ENCODE results near the gene PTPN11.

The PTPN11 gene

DNA sequence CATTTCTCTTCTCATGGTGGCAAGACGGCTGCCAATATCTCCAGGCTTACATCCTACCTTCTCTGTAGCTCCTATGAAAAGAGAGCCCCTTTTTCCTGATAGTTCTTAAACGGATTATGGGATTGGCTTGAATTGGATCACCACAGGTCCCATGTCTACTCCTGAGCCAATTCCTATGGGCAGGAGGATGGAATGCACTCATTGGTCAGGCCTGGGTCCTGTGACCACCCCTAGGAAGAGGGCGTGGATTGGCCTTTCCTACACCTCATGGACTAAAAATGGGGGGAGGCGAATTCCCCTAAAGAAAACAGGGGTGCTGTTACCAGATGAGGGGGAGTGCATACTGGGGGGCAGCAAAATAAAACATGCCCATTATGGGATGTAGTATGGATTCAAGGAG is 108.8 kb downstream of the PTPN11 start:
- Histone ChIP-seq H3K4me3 (ENCODE audit: control insufficient read depth in 1 of 7, extremely low read depth in 1 of 7, insufficient read depth in 4 of 7, low read depth in 2 of 7, low read length in 6 of 7) (no peak overlapping the region), H3K27ac (ENCODE audit: insufficient read depth in 1 of 2, low read depth in 1 of 2, low read length in 2 of 2, poor library complexity in 1 of 2, severe bottlenecking in 2 of 2) (no peak overlapping the region), H3K36me3 (ENCODE audit: control insufficient read depth in 4 of 4, insufficient read depth in 4 of 4, low read length in 3 of 4) (no peaks in the 10 kb centered on the region), H3K27me3 (replicated peaks in 2 of 5; ENCODE audit: control insufficient read depth in 4 of 5, insufficient read depth in 5 of 5, low read length in 4 of 5) (no peaks in the 10 kb centered on the region), H3K9me3 (ENCODE audit: control extremely low read depth in 1 of 5, control insufficient read depth in 4 of 5, insufficient read depth in 2 of 5, low read depth in 1 of 5, low read length in 4 of 5) (no peaks in the 10 kb centered on the region), H3K4me1 (ENCODE audit: control extremely low read depth in 1 of 4, control insufficient read depth in 4 of 4, insufficient read depth in 4 of 4, low read length in 3 of 4) (no peaks in the 10 kb centered on the region)
- 100% methylated on average over 4 of the region's 4 CpGs for WGBS (ENCODE audit: insufficient coverage)
- ChIA-PET POLR2A (no interaction called here), CTCF (no interaction called here)
- no peak for DNase-seq

GRCh38 chr12:112528521-112528920 is 109.8 kb downstream of the PTPN11 start:
- no peak overlapping the region for H3K4me3 ChIP-seq (ENCODE audit: control insufficient read depth in 1 of 7, extremely low read depth in 1 of 7, insufficient read depth in 4 of 7, low read depth in 2 of 7, low read length in 6 of 7)
- no peaks in the 10 kb centered on the region for H3K9me3 ChIP-seq (ENCODE audit: control extremely low read depth in 1 of 5, control insufficient read depth in 4 of 5, insufficient read depth in 2 of 5, low read depth in 1 of 5, low read length in 4 of 5)
- no peak for DNase-seq
- ChIA-PET CTCF (no interaction called here), POLR2A (no interaction called here)
- no CpG with 5 or more reads among the region's 1 CpG for WGBS (ENCODE audit: insufficient coverage)
- H3K27ac ChIP-seq (ENCODE audit: insufficient read depth in 1 of 2, low read depth in 1 of 2, low read length in 2 of 2, poor library complexity in 1 of 2, severe bottlenecking in 2 of 2): no peak overlapping the region
- H3K4me1 ChIP-seq (ENCODE audit: control extremely low read depth in 1 of 4, control insufficient read depth in 4 of 4, insufficient read depth in 4 of 4, low read length in 3 of 4): no peaks in the 10 kb centered on the region
- no peaks in the 10 kb centered on the region for H3K27me3 ChIP-seq (replicated peaks in 2 of 5; ENCODE audit: control insufficient read depth in 4 of 5, insufficient read depth in 5 of 5, low read length in 4 of 5)
- H3K36me3 ChIP-seq (ENCODE audit: control insufficient read depth in 4 of 4, insufficient read depth in 4 of 4, low read length in 3 of 4): no peaks in the 10 kb centered on the region

DNA sequence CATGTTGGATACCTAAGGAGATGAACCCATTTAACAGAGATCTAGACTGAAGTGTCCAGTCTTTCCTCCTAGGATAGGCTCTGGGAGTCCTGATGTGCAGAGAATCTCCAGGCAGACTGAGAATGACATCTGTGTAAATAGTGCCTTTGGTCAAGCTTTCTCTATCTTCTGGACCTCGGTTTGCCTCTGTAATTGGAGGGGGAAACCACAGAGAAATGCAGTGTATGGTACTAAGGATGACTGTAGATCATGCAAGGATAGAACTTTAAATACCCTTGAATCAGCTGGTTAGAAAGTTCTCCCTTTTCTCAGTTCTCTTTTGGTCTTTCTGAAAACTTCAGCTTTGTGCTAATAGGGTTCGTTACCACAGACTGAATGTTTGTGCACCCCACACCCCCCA is 112.2 kb downstream of the PTPN11 start:
- Histone ChIP-seq H3K4me1 (ENCODE audit: control extremely low read depth in 1 of 4, control insufficient read depth in 4 of 4, insufficient read depth in 4 of 4, low read length in 3 of 4) (no peaks in the 10 kb centered on the region), H3K27me3 (replicated peaks in 2 of 5; ENCODE audit: control insufficient read depth in 4 of 5, insufficient read depth in 5 of 5, low read length in 4 of 5) (no peaks in the 10 kb centered on the region), H3K9me3 (ENCODE audit: control extremely low read depth in 1 of 5, control insufficient read depth in 4 of 5, insufficient read depth in 2 of 5, low read depth in 1 of 5, low read length in 4 of 5) (no peaks in the 10 kb centered on the region), H3K36me3 (ENCODE audit: control insufficient read depth in 4 of 4, insufficient read depth in 4 of 4, low read length in 3 of 4) (no peaks in the 10 kb centered on the region), H3K4me3 (ENCODE audit: control insufficient read depth in 1 of 7, extremely low read depth in 1 of 7, insufficient read depth in 4 of 7, low read depth in 2 of 7, low read length in 6 of 7) (no peak overlapping the region), H3K27ac (ENCODE audit: insufficient read depth in 1 of 2, low read depth in 1 of 2, low read length in 2 of 2, poor library complexity in 1 of 2, severe bottlenecking in 2 of 2) (no peak overlapping the region)
- no peak for DNase-seq
- CTCF ChIA-PET: interaction anchor here (0.6 kb wide), 1 partner anchor 1854 kb away, joined by 3 read pairs; no protein-coding TSS in a partner anchor
- POLR2A ChIA-PET: no interaction called here
- 100% methylated on average over 1 of the region's 2 CpGs for WGBS (ENCODE audit: insufficient coverage)

- POLR2A ChIA-PET: no interaction called here
- no peaks in the 10 kb centered on the region for H3K27me3 ChIP-seq (replicated peaks in 2 of 5; ENCODE audit: control insufficient read depth in 4 of 5, insufficient read depth in 5 of 5, low read length in 4 of 5)
- no peaks in the 10 kb centered on the region for H3K4me1 ChIP-seq (ENCODE audit: control extremely low read depth in 1 of 4, control insufficient read depth in 4 of 4, insufficient read depth in 4 of 4, low read length in 3 of 4)
- WGBS (ENCODE audit: insufficient coverage): 83% methylated on average over 1 of the region's 1 CpG
- no peak overlapping the region for H3K4me3 ChIP-seq (ENCODE audit: control insufficient read depth in 1 of 7, extremely low read depth in 1 of 7, insufficient read depth in 4 of 7, low read depth in 2 of 7, low read length in 6 of 7)
- CTCF ChIA-PET: no interaction called here
- H3K9me3 ChIP-seq (ENCODE audit: control extremely low read depth in 1 of 5, control insufficient read depth in 4 of 5, insufficient read depth in 2 of 5, low read depth in 1 of 5, low read length in 4 of 5): no peaks in the 10 kb centered on the region
- H3K36me3 ChIP-seq (ENCODE audit: control insufficient read depth in 4 of 4, insufficient read depth in 4 of 4, low read length in 3 of 4): no peaks in the 10 kb centered on the region
- DNase-seq: no peak
- no peak overlapping the region for H3K27ac ChIP-seq (ENCODE audit: insufficient read depth in 1 of 2, low read depth in 1 of 2, low read length in 2 of 2, poor library complexity in 1 of 2, severe bottlenecking in 2 of 2)
Observed at GRCh38 chr12:112532106-112532505, 113.4 kb downstream of the PTPN11 start.

DNA sequence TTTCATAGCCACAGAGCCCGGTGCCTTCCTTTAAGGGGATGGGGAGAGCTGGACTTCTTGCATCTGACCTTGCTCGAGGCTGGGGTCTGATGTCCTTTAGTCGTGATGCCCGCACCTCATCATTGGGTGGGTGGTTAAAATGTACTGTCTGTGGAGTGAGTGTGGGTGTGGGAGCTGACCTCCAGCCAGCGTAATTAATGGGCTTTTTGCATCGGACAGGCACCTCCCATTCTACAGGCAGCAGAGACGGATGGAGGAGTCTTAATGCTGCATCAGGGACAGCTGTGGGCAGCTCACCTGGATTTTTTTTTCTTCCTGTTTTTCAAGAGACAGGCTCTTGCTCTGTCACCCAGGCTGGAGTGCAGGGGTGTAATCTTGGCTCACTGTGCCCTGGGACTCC is 114.8 kb downstream of the PTPN11 start:
- no peak for DNase-seq
- H3K27me3 ChIP-seq (replicated peaks in 2 of 5; ENCODE audit: control insufficient read depth in 4 of 5, insufficient read depth in 5 of 5, low read length in 4 of 5): no peaks in the 10 kb centered on the region
- ChIA-PET CTCF (no interaction called here), POLR2A (no interaction called here)
- H3K36me3 ChIP-seq (ENCODE audit: control insufficient read depth in 4 of 4, insufficient read depth in 4 of 4, low read length in 3 of 4): no peaks in the 10 kb centered on the region
- WGBS (ENCODE audit: insufficient coverage): 75% methylated on average over 4 of the region's 7 CpGs
- no peak overlapping the region for H3K27ac ChIP-seq (ENCODE audit: insufficient read depth in 1 of 2, low read depth in 1 of 2, low read length in 2 of 2, poor library complexity in 1 of 2, severe bottlenecking in 2 of 2)
- no peak overlapping the region for H3K4me3 ChIP-seq (ENCODE audit: control insufficient read depth in 1 of 7, extremely low read depth in 1 of 7, insufficient read depth in 4 of 7, low read depth in 2 of 7, low read length in 6 of 7)
- H3K4me1 ChIP-seq (ENCODE audit: control extremely low read depth in 1 of 4, control insufficient read depth in 4 of 4, insufficient read depth in 4 of 4, low read length in 3 of 4): peaks cover 0 to 6% (median 2%) of the 10 kb centered on the region in 4 experiments
- no peaks in the 10 kb centered on the region for H3K9me3 ChIP-seq (ENCODE audit: control extremely low read depth in 1 of 5, control insufficient read depth in 4 of 5, insufficient read depth in 2 of 5, low read depth in 1 of 5, low read length in 4 of 5)

DNA sequence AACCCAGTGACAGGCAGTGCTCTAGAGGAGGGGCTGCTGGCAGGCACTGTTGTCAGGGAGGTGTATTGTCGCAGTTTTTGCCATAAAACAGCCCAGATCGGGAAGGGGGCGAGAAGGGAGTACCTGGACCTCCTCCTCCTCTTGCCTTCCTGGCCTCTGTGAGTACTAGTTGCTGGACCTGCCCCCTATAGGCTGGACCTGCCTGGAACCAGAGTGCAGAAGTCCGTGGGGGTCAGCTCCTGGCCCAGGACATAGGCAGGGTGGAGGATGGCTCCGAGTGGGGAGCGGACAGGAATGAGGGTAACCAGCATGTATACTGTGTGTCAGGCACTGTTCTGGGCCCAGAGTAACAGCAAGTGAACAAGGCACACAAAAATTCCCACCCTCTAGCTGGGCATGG is 116.3 kb downstream of the PTPN11 start:
- no peak overlapping the region for H3K27ac ChIP-seq (ENCODE audit: insufficient read depth in 1 of 2, low read depth in 1 of 2, low read length in 2 of 2, poor library complexity in 1 of 2, severe bottlenecking in 2 of 2)
- no peak overlapping the region for H3K4me3 ChIP-seq (ENCODE audit: control insufficient read depth in 1 of 7, extremely low read depth in 1 of 7, insufficient read depth in 4 of 7, low read depth in 2 of 7, low read length in 6 of 7)
- WGBS (ENCODE audit: insufficient coverage): 93% methylated on average over 4 of the region's 6 CpGs
- H3K9me3 ChIP-seq (ENCODE audit: control extremely low read depth in 1 of 5, control insufficient read depth in 4 of 5, insufficient read depth in 2 of 5, low read depth in 1 of 5, low read length in 4 of 5): no peaks in the 10 kb centered on the region
- DNase-seq: no peak
- H3K36me3 ChIP-seq (ENCODE audit: control insufficient read depth in 4 of 4, insufficient read depth in 4 of 4, low read length in 3 of 4): no peaks in the 10 kb centered on the region
- H3K4me1 ChIP-seq (ENCODE audit: control extremely low read depth in 1 of 4, control insufficient read depth in 4 of 4, insufficient read depth in 4 of 4, low read length in 3 of 4): peaks cover 0 to 8% (median 2%) of the 10 kb centered on the region in 4 experiments
- CTCF ChIA-PET: no interaction called here
- POLR2A ChIA-PET: no interaction called here
- no peaks in the 10 kb centered on the region for H3K27me3 ChIP-seq (replicated peaks in 2 of 5; ENCODE audit: control insufficient read depth in 4 of 5, insufficient read depth in 5 of 5, low read length in 4 of 5)

- CTCF ChIA-PET: no interaction called here
- Histone ChIP-seq H3K4me1 (ENCODE audit: control extremely low read depth in 1 of 4, control insufficient read depth in 4 of 4, insufficient read depth in 4 of 4, low read length in 3 of 4) (peaks cover 0 to 8% (median 2%) of the 10 kb centered on the region in 4 experiments), H3K36me3 (ENCODE audit: control insufficient read depth in 4 of 4, insufficient read depth in 4 of 4, low read length in 3 of 4) (no peaks in the 10 kb centered on the region), H3K9me3 (ENCODE audit: control extremely low read depth in 1 of 5, control insufficient read depth in 4 of 5, insufficient read depth in 2 of 5, low read depth in 1 of 5, low read length in 4 of 5) (no peaks in the 10 kb centered on the region), H3K27ac (ENCODE audit: insufficient read depth in 1 of 2, low read depth in 1 of 2, low read length in 2 of 2, poor library complexity in 1 of 2, severe bottlenecking in 2 of 2) (no peak overlapping the region), H3K4me3 (ENCODE audit: control insufficient read depth in 1 of 7, extremely low read depth in 1 of 7, insufficient read depth in 4 of 7, low read depth in 2 of 7, low read length in 6 of 7) (no peak overlapping the region), H3K27me3 (replicated peaks in 2 of 5; ENCODE audit: control insufficient read depth in 4 of 5, insufficient read depth in 5 of 5, low read length in 4 of 5) (no peaks in the 10 kb centered on the region)
- 100% methylated on average over 2 of the region's 6 CpGs for WGBS (ENCODE audit: insufficient coverage)
- DNase-seq: no peak
- POLR2A ChIA-PET: no interaction called here
Observed at GRCh38 chr12:112535637-112536366, 117.1 kb downstream of the PTPN11 start.
